ENCODE data around the gene LAMA3.

Gene LAMA3

GRCh38 chr18:23703057-23703986 lies 14.1 kb downstream of the LAMA3 start:
- peak; percentile 29 for DNase-seq

GRCh38 chr18:23703987-23704384 lies 14.7 kb downstream of the LAMA3 start:
- Histone ChIP-seq H3K36me3 (no peaks in the 10 kb centered on the region), H3K27ac (no peak overlapping the region), H3K27me3 (ENCODE audit: insufficient read depth, low read depth, severe bottlenecking) (no peaks in the 10 kb centered on the region), H3K9me3 (ENCODE audit: severe bottlenecking) (no peaks in the 10 kb centered on the region), H3K4me3 (ENCODE audit: low read depth, low read length) (no peak overlapping the region)
- no peak for TF ChIP-seq CTCF (IDR thresholded peaks at IDR 0.05; ENCODE audit: low read depth, low read length)
- no peak for DNase-seq

More at GRCh38 chr18:23703057-23703986, 14.1 kb downstream of the LAMA3 start:
- no peak overlapping the region for H3K27ac ChIP-seq
- no peaks in the 10 kb centered on the region for H3K27me3 ChIP-seq (ENCODE audit: insufficient read depth, low read depth, severe bottlenecking)
- peak; percentile 30; the same call in 1 of the 2 replicates for TF ChIP-seq CTCF (IDR thresholded peaks at IDR 0.05; ENCODE audit: low read depth, low read length)
- no peaks in the 10 kb centered on the region for H3K9me3 ChIP-seq (ENCODE audit: severe bottlenecking)
- no peak overlapping the region for H3K4me3 ChIP-seq (ENCODE audit: low read depth, low read length)
- no peaks in the 10 kb centered on the region for H3K36me3 ChIP-seq

- H3K4me3 ChIP-seq (ENCODE audit: low read depth, low read length) = no peak overlapping the region
- no peak overlapping the region for H3K27ac ChIP-seq
- no peaks in the 10 kb centered on the region for H3K36me3 ChIP-seq
- H3K9me3 ChIP-seq (ENCODE audit: severe bottlenecking) = no peaks in the 10 kb centered on the region
- H3K27me3 ChIP-seq (ENCODE audit: insufficient read depth, low read depth, severe bottlenecking) = no peaks in the 10 kb centered on the region
- DNase-seq = no peak
- TF ChIP-seq CTCF (IDR thresholded peaks at IDR 0.05; ENCODE audit: low read depth, low read length) = no peak
These were observed 15.6 kb downstream of the LAMA3 start for GRCh38 chr18:23704806-23705205.

- DNase-seq = no peak
- no peaks in the 10 kb centered on the region for H3K9me3 ChIP-seq (ENCODE audit: severe bottlenecking)
- no peaks in the 10 kb centered on the region for H3K36me3 ChIP-seq
- H3K4me3 ChIP-seq (ENCODE audit: low read depth, low read length) = no peak overlapping the region
- H3K27me3 ChIP-seq (ENCODE audit: insufficient read depth, low read depth, severe bottlenecking) = no peaks in the 10 kb centered on the region
- H3K27ac ChIP-seq = no peak overlapping the region
- no peak for TF ChIP-seq CTCF (IDR thresholded peaks at IDR 0.05; ENCODE audit: low read depth, low read length)
These were observed 17.9 kb downstream of the LAMA3 start for GRCh38 chr18:23706971-23707640.

GRCh38 chr18:23710068-23710527 lies 20.8 kb downstream of the LAMA3 start:
- Histone ChIP-seq H3K9me3 (ENCODE audit: severe bottlenecking) (no peaks in the 10 kb centered on the region), H3K27me3 (ENCODE audit: insufficient read depth, low read depth, severe bottlenecking) (no peaks in the 10 kb centered on the region), H3K27ac (no peak overlapping the region), H3K4me3 (ENCODE audit: low read depth, low read length) (no peak overlapping the region), H3K36me3 (no peaks in the 10 kb centered on the region)
- no peak for TF ChIP-seq CTCF (IDR thresholded peaks at IDR 0.05; ENCODE audit: low read depth, low read length)
- DNase-seq = no peak

Measured in WERI-Rb-1 (cell line).